GM21576 (cell line): ENCODE measurements around the gene SBF2.
"Not testable (repeated sequence)": the region's sequence is repeated elsewhere in the genome, so short reads cannot be mapped to it uniquely, and the experiment has no call there.

Source experiments
- ATAC-seq: cut with Tn5 transposase; IDR thresholded peaks from one replicate; pipeline ENCODE4 v1.9.1; 2021; ENCODE audit warnings: mild to moderate bottlenecking, moderate library complexity; ENCODE audit not compliant: unreplicated experiment

Gene SBF2

GRCh38 chr11:10125522-10126133 is 168.4 kb downstream of the SBF2 start:
- ATAC-seq = no peak

GRCh38 chr11:10122326-10123197 is 171.5 kb downstream of the SBF2 start:
- no peak for ATAC-seq

DNA sequence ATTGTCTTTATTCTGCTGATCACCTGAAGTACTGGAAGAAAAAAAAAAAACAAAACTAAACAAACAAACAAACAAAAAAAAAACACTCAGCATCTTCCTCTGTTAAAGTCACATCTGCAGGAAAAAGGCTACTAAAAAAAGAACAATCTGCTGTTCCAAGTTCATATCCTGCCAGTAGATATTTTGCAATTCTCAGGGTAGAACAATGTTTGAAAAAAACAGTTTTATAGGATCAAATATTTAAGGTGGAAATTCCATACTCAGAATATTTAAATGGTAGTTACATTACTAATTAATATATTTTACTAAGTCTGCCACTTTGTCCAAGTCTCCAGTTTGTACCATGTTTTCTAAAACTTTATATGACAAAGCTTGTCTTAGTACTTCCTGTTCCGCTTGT is 175.2 kb downstream of the SBF2 start:
- ATAC-seq = no peak

DNA sequence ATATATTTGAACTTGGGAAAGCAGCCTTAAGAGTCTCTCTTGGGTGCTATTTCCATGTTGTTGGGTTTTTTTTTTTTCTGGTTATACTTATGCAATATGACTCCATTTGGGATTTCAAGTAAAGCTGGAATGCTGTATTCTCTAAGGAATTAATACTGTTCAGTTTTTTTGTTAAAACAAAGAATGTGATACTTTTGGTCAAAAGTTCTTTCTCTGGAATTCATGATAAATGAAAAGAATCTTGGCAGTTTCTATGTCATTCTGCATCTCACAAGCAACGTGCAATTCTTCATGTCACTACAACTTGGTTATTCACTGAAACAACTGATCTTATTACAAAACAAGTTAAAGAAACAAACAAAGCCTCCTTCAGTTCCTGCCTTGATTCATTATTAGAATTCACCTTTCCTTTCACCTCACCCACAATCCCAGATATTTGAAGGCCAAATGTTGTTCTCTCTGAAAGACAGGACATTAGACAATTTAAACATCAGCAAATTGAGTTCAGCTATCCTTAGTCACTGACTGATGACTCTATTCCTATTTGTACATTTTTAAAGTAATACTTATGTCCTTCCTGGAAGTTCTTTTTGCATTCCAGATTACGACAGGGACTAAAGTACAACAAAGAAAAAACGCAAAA is 176.2 kb downstream of the SBF2 start:
- ATAC-seq = no peak

GRCh38 chr11:10116588-10116987 is 177.4 kb downstream of the SBF2 start:
- no peak for ATAC-seq

GRCh38 chr11:10114593-10115404 is 179.2 kb downstream of the SBF2 start:
- ATAC-seq = no peak

- no peak for ATAC-seq
Measured at GRCh38 chr11:10113852-10114251, 180.2 kb downstream of the SBF2 start.

- no peak for ATAC-seq
Measured at GRCh38 chr11:10109806-10110205, 184.2 kb downstream of the SBF2 start.

DNA sequence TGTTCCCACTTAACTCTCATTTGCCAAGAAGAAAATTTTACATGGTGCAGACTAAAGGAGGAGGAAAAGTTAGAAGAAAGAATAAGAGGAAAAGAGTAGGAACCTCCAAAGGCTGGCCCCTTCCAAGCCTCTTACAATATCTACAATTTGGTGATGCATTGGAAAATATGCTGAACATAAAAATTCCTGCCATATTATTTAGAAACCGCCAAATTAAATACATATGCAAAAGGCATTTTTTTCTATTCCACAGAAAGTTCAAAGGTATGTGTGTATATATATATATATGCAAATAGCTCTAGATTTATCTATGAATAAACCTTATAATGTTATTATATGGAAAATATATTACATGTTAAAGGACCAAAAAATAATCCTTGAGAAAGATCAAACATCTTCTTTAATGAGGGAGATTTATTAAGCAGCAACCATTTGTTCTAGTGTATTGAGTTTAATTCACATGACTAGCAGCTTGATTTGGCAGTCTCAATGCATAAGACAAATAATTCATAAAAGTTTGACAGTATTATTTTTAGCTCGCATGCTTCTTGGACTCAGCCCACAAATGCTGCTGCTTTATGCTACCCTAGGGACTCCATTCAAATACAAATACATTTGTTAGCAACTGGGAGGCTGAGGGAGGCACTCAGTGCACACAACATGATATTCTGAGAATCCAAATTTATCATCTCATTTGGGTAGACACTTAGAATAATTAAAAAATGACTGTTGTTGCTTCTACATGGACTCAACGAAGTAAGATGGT is 184.9 kb downstream of the SBF2 start:
- no peak for ATAC-seq

DNA sequence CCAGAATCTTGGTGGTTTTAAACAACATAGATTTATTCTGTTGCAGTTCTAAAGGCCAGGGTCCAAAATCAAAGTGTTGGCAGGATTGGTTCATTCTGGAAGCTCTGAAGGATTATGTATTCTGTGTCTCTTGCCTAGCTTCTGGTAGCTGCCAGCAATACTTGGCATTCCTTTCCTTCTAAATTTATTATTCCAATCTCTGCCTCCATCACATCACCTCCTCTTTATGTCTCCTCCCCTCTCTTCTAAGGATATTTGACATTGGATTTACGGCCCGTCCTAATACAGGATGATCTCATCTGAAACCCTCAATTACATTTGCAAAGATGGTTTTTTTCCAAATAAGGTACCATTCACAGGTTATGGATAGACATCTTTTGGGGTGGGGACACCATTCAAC is 186.5 kb downstream of the SBF2 start:
- no peak for ATAC-seq

DNA sequence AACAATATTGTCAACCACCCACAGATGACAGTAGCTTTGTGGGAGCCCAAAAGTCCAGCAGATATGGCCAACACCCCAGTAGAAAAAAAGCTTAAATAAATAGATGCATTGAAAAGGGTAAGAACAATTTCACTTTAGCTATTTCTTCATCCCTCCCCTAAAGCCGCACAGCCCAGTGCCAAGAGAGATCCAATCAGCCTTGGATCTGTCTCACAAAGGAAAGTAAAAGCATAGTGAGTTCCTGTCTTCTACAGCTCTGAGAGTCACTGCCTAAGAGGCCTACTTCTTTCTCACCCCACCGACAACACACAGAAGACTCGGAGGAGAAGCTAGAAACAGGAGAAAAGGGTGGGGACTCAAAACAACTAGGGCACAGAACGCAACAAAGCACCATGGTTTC is 196.4 kb downstream of the SBF2 start:
- no peak for ATAC-seq

GRCh38 chr11:10096987-10097386 is 197.0 kb downstream of the SBF2 start:
- ATAC-seq = no peak

DNA sequence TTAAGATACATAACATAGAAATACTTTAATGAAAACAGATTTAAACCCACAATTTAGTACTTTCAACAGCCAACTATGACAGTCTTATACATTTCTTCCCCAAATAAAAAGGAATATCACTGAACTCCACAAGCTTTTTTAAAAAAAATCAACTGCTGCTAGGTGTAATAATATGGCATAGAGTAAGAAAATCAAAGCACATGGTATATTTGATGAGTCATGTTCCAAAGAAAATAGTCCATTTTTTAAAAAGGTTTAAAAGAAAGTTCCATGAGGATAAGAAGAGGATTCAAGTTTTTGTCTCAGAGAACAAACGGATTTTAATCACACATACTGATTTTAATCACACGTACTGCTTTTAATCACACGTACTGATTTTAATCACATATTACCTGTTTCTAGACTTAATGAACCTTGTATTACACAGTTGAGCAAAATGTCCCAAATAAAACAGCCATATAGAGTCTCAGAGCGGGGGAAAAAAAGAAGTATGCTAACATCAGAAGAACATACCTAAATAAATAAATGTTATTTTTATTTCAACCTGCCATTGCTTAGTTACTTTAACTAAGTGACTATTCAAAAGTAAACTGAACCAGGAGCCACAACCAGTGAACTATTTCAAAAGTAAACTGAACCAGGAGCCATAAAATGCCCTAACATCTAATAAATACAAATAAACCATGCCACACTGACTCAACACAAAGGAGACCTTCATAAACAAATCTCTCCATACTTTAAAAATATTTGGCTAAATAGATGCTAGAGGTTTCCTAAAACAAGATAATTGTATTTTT is 198.4 kb downstream of the SBF2 start:
- no peak for ATAC-seq

DNA sequence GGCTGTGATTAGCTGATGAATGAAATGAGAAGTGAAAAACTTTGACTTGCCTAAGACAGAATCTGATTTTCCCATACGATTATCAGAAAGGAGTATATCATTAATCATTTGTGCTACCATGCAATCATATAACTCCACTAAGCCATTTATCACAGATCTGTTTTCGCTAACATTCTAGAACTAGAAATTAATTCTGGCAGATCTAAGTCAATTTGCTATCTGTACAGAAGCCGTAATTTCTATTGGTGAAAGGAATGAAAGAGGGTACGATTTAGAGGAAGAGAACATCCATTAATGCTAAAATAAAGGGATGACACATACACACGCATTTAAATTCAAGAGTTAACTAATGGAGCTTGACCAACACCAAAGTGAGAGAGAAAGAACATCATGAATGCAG is 201.6 kb downstream of the SBF2 start:
- no peak for ATAC-seq

- ATAC-seq = no peak
Measured at GRCh38 chr11:10091314-10092045, 202.5 kb downstream of the SBF2 start.

DNA sequence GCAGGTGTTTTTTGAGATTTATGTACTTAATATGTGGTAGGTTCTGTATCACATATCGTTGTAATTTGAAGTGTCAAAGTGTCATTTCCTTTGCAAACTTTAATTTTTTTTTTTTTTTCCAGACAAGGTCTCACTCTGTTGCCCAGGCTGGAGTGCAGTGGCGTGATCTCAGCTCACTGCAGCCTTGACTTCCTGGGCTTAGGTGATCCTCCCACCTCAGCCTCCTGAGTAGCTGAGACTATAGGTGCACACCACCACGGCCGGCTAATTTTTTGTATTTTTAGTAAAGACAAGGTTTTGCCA is 206.1 kb downstream of the SBF2 start:
- ATAC-seq = not testable (repeated sequence)

DNA sequence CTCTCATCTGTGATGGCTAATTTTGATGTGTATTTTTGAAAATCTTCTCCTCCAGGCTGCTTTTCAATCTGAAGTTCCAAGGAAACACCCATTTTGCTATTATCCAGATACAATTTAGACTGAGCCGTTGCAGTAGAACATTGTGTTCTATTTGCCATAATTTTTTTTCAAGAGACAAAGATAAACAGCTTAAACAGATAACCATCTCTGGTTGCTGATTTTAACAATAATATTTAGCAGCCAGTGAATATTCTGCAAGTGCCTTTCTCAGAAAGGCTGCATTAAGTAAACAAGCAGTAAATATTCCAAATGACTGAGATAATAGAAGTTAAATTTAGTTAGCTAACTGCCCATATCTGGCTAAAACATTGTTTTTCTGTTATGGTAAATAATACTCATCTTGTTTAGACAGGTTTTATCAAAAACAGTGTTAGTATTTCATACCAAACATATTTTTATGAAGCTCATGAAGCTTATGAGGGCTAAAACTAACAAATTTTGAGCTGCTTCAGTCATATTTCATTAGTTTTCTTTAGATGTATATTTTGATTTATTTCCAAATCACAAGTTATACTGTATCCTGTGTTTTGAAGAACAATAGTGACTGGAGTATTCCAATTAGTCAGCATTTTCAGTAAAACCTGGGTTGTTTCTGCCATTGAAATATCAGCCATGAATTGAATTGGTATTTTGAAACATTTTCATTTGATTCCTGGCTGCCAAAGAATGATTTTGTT is 206.7 kb downstream of the SBF2 start:
- ATAC-seq = no peak

DNA sequence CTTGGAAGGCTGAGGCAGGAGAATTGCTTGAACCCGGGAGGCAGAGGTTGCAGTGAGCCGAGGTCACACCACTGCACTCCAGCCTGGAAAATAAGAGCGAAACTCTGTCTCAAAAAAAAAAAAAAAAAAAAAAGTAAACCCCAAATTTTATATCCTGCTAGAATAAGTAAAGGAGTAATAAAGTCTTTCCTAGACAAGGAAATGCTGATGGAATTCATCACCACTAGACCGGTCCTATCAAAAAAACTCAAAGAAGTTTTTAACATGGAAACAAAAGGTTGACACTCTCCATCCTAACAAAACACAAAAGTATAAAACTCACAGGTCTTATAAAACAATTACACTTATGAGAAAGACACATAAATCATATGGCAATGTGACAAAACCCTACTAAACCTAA is 213.9 kb downstream of the SBF2 start:
- ATAC-seq = no peak
